Glutamatergic neuron (in vitro differentiated cells): ENCODE measurements around the gene ARHGEF9. TPM values are rescaled to one million over a fixed set of nuclear protein-coding genes. Genes with fewer than 3 reads are reported as not detected.
"Not testable (repeated sequence)": the region's sequence is repeated elsewhere in the genome, so short reads cannot be mapped to it uniquely, and the experiment has no call there.

Experiments used
- DNase-seq: peaks from one replicate; pipeline ENCODE4 v3.0.0; 2022
- H3K27ac Mint-ChIP-seq: one replicate; pipeline ENCODE4 v1.8.0; 2020; ENCODE audit warnings: mild to moderate bottlenecking, mixed read lengths, inconsistent platforms; ENCODE audit not compliant: unreplicated experiment
- H3K27me3 Mint-ChIP-seq: one replicate; pipeline ENCODE4 v1.8.0; 2020; ENCODE audit warnings: mild to moderate bottlenecking, moderate library complexity, mixed read lengths, inconsistent platforms; ENCODE audit not compliant: unreplicated experiment
- H3K36me3 Mint-ChIP-seq: one replicate; pipeline ENCODE4 v1.8.0; 2020; ENCODE audit warnings: mild to moderate bottlenecking, mixed read lengths, inconsistent platforms; ENCODE audit not compliant: unreplicated experiment
- H3K4me1 Mint-ChIP-seq: one replicate; pipeline ENCODE4 v1.8.0; 2020; ENCODE audit warnings: mild to moderate bottlenecking, low read depth, mixed read lengths, inconsistent platforms; ENCODE audit not compliant: unreplicated experiment
- H3K4me3 Mint-ChIP-seq: one replicate; pipeline ENCODE4 v1.8.0; 2020; ENCODE audit warnings: mild to moderate bottlenecking, mixed read lengths, inconsistent platforms; ENCODE audit not compliant: unreplicated experiment
- H3K9me3 Mint-ChIP-seq: one replicate; pipeline ENCODE4 v1.8.0; 2020; ENCODE audit warnings: mild to moderate bottlenecking, moderate library complexity, mixed read lengths, inconsistent platforms; ENCODE audit not compliant: unreplicated experiment
- long read RNA-seq: library from polyadenylated mRNA; unstranded; transcript quantifications from one replicate; pipeline ENCODE4 v2.0.0, GENCODE V29; 2020; ENCODE audit not compliant: unreplicated experiment
- total RNA-seq: library from RNA; stranded (reverse); fragmentation: NEBNext Ultra II Directional; extraction: Animal tissue kit (Norgen Biotek cat#: 25700); gene quantifications from one replicate; pipeline ENCODE4 v1.2.1, GENCODE V29; 2021; ENCODE audit not compliant: unreplicated experiment
- TF ChIP-seq, protein P1 (sequence below): fragments of 200-600 bp; sonication (generic); IDR thresholded peaks from one replicate; pipeline ENCODE4 v1.5.0; 2021; ENCODE audit not compliant: partially characterized antibody, unreplicated experiment

The ARHGEF9 gene
- 138 TPM for total RNA-seq
- long read RNA-seq, partial matches to known transcripts, result 4 of 17 reads
- long read RNA-seq, other reads (novel, unspliced or antisense), result 7 of 17 reads

DNA sequence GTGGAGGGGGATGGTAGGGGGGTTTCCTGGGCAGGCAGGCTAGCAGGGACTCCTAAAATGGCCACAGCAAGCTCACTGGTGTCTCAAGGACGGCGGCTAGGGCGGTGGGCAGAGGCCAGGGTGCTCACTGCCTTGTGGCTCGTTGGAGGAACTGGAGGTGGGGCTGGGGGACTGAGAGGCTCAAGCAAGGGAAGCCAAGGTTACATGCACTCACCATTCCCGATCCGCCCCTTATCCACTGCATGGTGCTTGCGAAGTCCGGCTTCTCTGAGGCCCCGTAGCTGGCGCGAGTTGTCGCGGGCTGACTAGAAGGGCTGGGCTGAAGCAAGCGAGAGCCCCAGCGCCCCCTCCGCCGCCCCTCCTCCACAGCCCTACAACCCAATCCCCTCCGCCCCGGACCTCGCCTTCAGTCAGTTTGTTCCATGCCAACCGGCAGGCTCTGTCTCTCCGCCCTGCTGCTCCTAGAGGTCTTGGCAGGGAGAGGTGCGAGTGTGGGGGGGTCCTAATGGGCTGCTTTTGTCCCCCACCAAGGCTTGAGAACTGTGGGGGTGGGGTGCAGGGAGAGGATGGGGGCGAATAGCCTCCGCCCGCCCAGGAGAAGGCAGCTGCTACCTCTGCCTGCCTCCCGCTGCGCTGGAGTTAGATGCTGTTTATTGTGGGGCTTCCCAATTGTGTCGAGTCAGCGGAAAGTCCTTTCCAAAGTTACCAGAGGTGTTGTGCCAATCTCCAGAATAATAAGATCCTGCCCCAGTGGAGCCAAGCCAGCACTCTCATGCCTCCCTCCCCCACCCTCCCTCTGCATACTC lies at the start of gene ARHGEF9:
ARHGEF9 (minus strand) TSS at position 313 of the 806 bp plus-strand sequence; CDS start at position 244, 69 bp downstream.
- peak within 1 kb of the TSS; percentile 81 for H3K27ac Mint-ChIP-seq
- H3K9me3 Mint-ChIP-seq, result no peaks in the 10 kb centered on the region
- TF ChIP-seq, protein P1, sequence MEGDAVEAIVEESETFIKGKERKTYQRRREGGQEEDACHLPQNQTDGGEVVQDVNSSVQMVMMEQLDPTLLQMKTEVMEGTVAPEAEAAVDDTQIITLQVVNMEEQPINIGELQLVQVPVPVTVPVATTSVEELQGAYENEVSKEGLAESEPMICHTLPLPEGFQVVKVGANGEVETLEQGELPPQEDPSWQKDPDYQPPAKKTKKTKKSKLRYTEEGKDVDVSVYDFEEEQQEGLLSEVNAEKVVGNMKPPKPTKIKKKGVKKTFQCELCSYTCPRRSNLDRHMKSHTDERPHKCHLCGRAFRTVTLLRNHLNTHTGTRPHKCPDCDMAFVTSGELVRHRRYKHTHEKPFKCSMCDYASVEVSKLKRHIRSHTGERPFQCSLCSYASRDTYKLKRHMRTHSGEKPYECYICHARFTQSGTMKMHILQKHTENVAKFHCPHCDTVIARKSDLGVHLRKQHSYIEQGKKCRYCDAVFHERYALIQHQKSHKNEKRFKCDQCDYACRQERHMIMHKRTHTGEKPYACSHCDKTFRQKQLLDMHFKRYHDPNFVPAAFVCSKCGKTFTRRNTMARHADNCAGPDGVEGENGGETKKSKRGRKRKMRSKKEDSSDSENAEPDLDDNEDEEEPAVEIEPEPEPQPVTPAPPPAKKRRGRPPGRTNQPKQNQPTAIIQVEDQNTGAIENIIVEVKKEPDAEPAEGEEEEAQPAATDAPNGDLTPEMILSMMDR, result no peak
- peaks cover 3% of the 10 kb centered on the region for H3K4me1 Mint-ChIP-seq
- H3K4me3 Mint-ChIP-seq, result peak within 1 kb of the TSS; percentile 89
- H3K27me3 Mint-ChIP-seq, result no peaks in the 10 kb centered on the region
- DNase-seq, result peak; percentile 69
- no peaks in the 10 kb centered on the region for H3K36me3 Mint-ChIP-seq

- H3K36me3 Mint-ChIP-seq, H3K4me1 Mint-ChIP-seq, H3K4me3 Mint-ChIP-seq, H3K27me3 Mint-ChIP-seq, H3K27ac Mint-ChIP-seq, DNase-seq, H3K9me3 Mint-ChIP-seq: not testable (repeated sequence)
These were observed 40.4 kb upstream of the ARHGEF9 start for GRCh38 chrX:63825446-63825845.

- Mint-ChIP-seq H3K4me3 (no peak overlapping the region), H3K4me1 (no peaks in the 10 kb centered on the region), H3K27me3 (no peaks in the 10 kb centered on the region), H3K36me3 (no peaks in the 10 kb centered on the region), H3K9me3 (no peaks in the 10 kb centered on the region), H3K27ac (no peak overlapping the region)
- DNase-seq, result no peak
- TF ChIP-seq, protein P1, result no peak
These were observed 33.1 kb upstream of the ARHGEF9 start for GRCh38 chrX:63818156-63818555.

- TF ChIP-seq, protein P1, result no peak
- Mint-ChIP-seq H3K36me3 (no peaks in the 10 kb centered on the region), H3K9me3 (no peaks in the 10 kb centered on the region), H3K27ac (no peak overlapping the region), H3K4me3 (no peak overlapping the region), H3K27me3 (no peaks in the 10 kb centered on the region), H3K4me1 (no peaks in the 10 kb centered on the region)
- DNase-seq, result no peak
These were observed 32.7 kb upstream of the ARHGEF9 start for GRCh38 chrX:63817696-63818095.

GRCh38 chrX:63812823-63813222 lies 27.8 kb upstream of the ARHGEF9 start:
- Mint-ChIP-seq H3K27me3 (peaks cover 2% of the 10 kb centered on the region), H3K4me1 (peaks cover 8% of the 10 kb centered on the region), H3K9me3 (peaks cover 4% of the 10 kb centered on the region), H3K4me3 (no peak overlapping the region), H3K36me3 (no peaks in the 10 kb centered on the region), H3K27ac (no peak overlapping the region)
- TF ChIP-seq, protein P1, result no peak
- no peak for DNase-seq
